SIG-M5 treated with dmso at 0.1 percent for 504 hours (cell line): ENCODE results near the gene PRR3.

Experiments
- DNase-seq: peaks from one replicate; lab custom pipeline; 2025; ENCODE audit not compliant: unreplicated experiment; lab: John Stamatoyannopoulos, UW

PRR3 gene

DNA sequence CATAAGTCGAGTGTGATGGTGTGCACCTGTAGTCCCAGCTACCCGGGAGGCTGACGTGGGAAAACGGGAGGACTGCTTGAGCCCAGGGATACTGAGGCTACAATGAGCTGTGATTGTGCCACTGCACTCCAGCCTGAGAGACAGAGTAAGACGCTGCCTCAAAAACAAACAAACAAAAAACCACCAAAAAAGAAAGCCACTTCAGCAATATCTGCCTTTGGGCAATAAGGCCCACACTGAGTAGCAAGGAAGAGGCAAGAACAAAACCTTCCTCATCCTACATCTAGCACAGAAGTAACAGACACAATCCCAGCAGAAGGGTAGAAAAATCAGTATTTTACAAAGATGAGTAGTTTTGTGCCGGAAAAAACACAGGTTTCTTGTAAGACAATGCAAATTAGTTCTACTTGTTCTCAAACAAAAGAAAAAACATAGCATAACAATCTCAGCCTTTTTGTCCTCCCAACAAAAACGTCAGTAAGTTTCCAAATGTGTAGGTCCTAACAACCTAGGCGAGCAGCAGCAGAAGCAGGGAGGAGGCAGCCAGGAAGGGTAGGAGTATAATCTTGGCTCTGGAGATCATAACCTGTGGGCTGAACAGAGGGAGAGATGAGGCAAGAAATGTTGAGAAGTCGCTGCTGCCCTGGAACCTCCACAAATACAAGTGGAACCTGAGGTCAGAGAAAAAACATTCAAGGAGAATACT lies 54.2 kb downstream of the PRR3 start:
- no peak for DNase-seq

DNA sequence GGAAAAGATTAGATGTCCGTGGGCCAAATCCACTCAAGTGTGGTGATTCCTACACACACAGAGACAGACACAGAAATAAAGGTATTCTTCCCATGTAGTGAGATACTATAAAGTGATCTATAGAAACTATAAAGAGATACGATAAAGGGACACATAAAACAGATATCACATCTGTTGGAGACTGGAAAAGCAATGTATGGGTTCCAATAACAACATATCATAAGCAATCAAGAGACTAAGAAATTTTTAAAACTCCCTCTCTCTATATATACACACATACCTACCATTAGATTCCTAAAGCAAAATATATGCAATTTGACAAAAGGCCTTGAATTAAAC lies 54.7 kb downstream of the PRR3 start:
- DNase-seq = no peak

DNA sequence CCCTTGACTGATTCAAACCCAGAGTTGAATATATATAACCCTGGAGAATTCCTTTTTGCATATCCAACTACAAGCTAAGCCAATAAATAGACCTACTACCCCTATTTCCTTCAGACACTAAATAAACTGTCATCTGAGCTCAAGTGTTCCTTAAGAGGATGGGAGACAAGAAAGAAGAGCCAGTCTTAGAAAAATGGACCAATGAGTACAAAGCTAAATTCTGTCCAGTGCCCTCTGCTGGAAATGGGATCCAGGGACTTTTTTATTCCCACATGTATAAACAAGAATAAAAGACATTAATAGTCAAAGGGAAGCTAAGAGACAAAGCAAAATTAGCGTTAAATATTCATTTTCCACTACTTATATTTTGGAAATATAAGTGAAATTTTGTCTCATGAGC lies 55.1 kb downstream of the PRR3 start:
- no peak for DNase-seq

DNA sequence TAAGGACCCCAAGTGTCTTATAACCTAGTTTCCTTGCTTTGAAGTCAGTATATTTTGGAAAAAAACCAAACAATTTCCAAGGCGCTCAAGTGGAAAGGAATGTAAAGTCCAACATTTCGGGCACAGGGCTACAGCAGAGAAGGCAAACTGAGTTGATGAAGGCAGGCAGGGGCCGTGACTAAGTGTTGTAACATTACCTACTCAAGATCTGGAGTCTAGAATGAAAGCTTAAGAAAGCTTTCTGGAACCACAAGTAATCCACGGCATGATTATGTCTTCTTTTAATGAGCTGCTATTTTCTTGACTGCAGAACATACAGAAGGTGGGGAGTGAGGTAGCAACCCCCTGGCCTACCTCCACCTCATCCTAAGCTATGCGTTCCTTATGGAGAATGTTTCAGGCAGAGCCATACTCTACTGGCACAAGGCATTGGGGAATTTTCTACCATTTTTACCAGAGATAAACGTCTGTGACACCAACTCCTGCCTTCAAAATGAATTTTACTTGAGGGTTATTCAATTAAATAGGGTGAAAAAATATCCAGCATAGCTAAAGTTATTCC lies 55.7 kb downstream of the PRR3 start:
- DNase-seq = no peak
